Measurements from ENCODE around the gene HECW1. TPM values are rescaled to one million over a fixed set of nuclear protein-coding genes. Genes with fewer than 3 reads are reported as not detected.

HECW1 gene
- total and polyA plus RNA-seq, 2 of the 8 experiments (the other 6 are each of a cell fraction or from before 2014, with no cell fraction given), result 2.9 to 12.7 TPM

- 0 out of 4 replicates have a peak, but pooled peaks of 1 of the 3 experiments have one; percentile 1 for TF ChIP-seq CTCF (IDR thresholded peaks at IDR 0.05; ENCODE audit: control extremely low read depth in 1 of 3, insufficient read depth in 1 of 3, low read depth in 1 of 3, low read length in 3 of 3)
- TF ChIP-seq MAX (IDR thresholded peaks at IDR 0.05), result peak; percentile 87
Measured at GRCh38 chr7:43112459-43112940, at the start of gene HECW1 (continued).

All from H1 (cell line).